Measurements from ENCODE around the gene LRRC3. TPM values are rescaled to one million over a fixed set of nuclear protein-coding genes. Genes with fewer than 3 reads are reported as not detected.
A peak's percentile ranks its signal among the peaks of the same experiment; 100 is the strongest.

LRRC3 gene
- total RNA-seq, 1 donor from 2014 or later: not detected

DNA sequence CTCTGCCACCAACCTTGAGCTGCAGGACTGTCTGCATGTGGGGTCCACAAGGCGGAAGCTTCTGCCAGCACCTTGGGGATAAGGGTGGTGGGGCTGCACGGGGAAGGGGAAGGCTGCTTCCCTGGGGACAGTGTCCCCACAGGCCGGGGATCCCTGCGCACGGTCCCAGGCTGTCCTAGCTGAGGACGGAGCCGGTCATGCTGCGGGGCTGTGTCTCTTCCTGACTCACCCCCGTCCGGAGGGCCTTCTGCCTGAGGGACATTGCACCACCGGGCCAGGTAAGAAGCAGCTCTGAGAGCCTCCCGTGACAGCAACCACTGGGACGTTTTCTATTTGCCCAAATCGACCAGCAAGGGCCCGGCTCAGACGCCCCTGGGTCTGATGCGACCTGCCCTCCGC is 54.8 kb downstream of the LRRC3 start:
- no peak for DNase-seq (ENCODE audit: low read depth)

DNA sequence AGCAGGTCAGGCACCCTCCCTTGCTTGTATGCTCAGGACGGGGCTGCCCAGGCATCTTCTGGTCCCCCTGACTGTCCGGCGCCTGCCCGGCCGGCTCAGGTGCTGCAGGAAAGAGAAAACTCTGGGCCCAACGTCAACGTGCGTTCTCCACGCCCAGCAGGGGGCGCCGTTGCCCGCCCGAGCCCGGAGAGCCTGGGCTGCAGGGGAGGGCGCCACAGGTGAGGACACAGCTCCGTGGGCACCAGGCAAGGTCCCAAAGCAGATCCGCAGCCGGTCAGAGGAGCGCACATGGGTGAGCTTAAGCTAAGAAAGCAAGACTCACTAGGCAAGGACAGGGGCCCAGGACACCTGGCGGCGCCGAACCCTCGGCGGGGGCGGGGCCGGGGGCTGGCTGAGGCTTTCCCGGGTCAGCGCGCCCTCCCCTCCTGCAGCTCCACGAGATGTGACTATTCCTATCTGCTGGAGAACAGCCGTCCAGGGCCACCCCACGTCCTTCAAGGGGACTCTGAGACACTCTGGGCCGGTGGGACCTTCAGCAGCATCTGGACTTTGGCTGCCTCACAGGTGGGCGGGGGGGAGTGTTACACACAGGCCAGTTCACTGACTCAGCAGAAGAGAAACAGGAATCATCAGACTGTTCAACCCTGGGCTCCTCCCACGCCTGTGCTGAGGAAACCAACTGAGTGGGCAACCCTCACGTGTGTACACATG is 55.4 kb downstream of the LRRC3 start:
- DNase-seq (ENCODE audit: low read depth): peak; percentile 31

DNA sequence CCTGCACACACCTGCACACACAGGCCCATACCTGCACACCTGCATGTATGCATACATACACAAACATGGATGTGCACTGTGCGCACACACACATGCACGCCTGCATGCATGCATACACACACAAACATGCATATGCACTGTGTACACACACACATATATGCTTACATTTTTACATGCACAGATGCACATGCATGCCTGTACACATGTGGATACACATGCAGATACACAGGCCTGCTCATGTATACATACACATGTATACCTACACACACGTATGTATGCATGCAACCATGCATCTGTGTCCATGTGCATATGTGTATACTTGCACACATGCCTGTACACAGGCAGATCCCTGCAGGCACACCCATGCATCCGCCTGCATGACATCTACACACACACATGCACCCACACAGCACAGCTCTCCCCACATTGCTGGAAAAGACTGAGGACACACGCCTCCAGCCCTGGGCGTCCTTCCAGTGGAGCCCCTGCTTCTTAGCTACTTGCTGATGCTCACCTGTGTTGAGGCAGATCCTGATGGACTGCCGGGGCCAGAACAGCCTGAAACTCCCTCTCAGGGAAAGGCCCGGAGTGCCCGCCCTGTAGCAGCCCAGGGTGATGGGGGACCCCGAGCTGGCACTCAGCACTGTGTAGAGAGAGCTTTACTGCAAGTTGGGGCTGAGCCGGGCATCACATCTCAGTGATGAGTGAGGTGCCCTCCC is 56.1 kb downstream of the LRRC3 start:
- DNase-seq (ENCODE audit: low read depth): no peak

Other genes starting within 250 kb of the LRRC3 start
- 4.1 and 7.4 TPM in 2 replicates for gene ICOSLG, start 214.6 kb upstream of the LRRC3 start, total RNA-seq
- not detected in 2 replicates for gene DNMT3L, start 193.6 kb upstream of the LRRC3 start, total RNA-seq
- gene AIRE, start 169.6 kb upstream of the LRRC3 start, total RNA-seq: 9.7 and 21.4 TPM in 2 replicates
- gene PFKL, start 155.5 kb upstream of the LRRC3 start, total RNA-seq: 186 and 244 TPM in 2 replicates
- gene CFAP410, start 116.1 kb upstream of the LRRC3 start, total RNA-seq: 28.1 and 38.0 TPM in 2 replicates
- gene TRPM2, start 101.9 kb upstream of the LRRC3 start, total RNA-seq: not detected in 2 replicates
- not detected in 2 replicates for gene KRTAP10-1, start 84.7 kb downstream of the LRRC3 start, total RNA-seq
- not detected in 2 replicates for gene KRTAP10-2, start 96.0 kb downstream of the LRRC3 start, total RNA-seq
- not detected in 2 replicates for gene KRTAP10-3, start 103.3 kb downstream of the LRRC3 start, total RNA-seq
- not detected in 2 replicates for gene KRTAP10-4, start 118.2 kb downstream of the LRRC3 start, total RNA-seq
- not detected in 2 replicates for gene KRTAP10-5, start 125.1 kb downstream of the LRRC3 start, total RNA-seq
- not detected in 2 replicates for gene KRTAP10-6, start 137.0 kb downstream of the LRRC3 start, total RNA-seq
- not detected in 2 replicates for gene KRTAP10-7, start 145.1 kb downstream of the LRRC3 start, total RNA-seq
- gene KRTAP10-8, start 156.6 kb downstream of the LRRC3 start, total RNA-seq: not detected in 2 replicates
- gene KRTAP10-9, start 171.6 kb downstream of the LRRC3 start, total RNA-seq: not detected in 2 replicates
- gene KRTAP10-10, start 181.8 kb downstream of the LRRC3 start, total RNA-seq: not detected in 2 replicates
- gene KRTAP10-11, start 190.9 kb downstream of the LRRC3 start, total RNA-seq: not detected in 2 replicates
- gene KRTAP12-4, start 199.1 kb downstream of the LRRC3 start, total RNA-seq: not detected in 2 replicates
- not detected in 2 replicates for gene KRTAP12-3, start 202.4 kb downstream of the LRRC3 start, total RNA-seq
- gene KRTAP12-2, start 211.4 kb downstream of the LRRC3 start, total RNA-seq: not detected in 2 replicates
- not detected in 2 replicates for gene KRTAP12-1, start 226.7 kb downstream of the LRRC3 start, total RNA-seq
- not detected in 2 replicates for gene KRTAP10-12, start 241.7 kb downstream of the LRRC3 start, total RNA-seq